ENCODE measurements around the gene SFRP2.

DNA sequence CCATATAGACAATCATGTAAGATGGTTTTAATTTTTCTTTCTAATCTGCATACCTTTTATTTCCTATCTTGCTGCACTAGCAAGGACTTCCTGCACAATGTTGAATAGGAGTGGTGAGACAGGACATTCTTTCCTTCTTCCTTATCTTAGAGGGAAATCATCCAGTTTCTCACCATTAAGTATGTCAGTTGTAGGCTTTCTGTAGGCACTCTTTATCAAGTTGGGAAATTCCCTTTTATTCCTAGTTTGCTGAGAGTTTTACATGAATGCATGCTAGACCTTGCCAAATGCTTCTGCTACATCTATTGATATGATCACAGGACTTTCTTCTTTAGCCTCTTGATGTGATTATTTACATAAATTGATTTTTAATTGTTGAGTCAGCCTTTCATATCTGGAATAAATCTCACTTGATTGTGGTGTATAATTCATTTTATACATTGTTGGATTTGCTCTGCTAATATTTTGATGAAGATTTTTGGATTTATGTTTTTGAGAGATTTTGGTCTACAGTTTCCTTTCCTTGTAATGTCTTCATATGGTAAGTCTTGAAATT, 52.9 kb downstream of the SFRP2 start:
- TF ChIP-seq, protein P1, sequence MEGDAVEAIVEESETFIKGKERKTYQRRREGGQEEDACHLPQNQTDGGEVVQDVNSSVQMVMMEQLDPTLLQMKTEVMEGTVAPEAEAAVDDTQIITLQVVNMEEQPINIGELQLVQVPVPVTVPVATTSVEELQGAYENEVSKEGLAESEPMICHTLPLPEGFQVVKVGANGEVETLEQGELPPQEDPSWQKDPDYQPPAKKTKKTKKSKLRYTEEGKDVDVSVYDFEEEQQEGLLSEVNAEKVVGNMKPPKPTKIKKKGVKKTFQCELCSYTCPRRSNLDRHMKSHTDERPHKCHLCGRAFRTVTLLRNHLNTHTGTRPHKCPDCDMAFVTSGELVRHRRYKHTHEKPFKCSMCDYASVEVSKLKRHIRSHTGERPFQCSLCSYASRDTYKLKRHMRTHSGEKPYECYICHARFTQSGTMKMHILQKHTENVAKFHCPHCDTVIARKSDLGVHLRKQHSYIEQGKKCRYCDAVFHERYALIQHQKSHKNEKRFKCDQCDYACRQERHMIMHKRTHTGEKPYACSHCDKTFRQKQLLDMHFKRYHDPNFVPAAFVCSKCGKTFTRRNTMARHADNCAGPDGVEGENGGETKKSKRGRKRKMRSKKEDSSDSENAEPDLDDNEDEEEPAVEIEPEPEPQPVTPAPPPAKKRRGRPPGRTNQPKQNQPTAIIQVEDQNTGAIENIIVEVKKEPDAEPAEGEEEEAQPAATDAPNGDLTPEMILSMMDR (IDR thresholded peaks at IDR 0.05), result no peak
- TF ChIP-seq POLR2A (IDR thresholded peaks at IDR 0.05), result no peak
